Adrenal gland (tissue), 12 donors: Measurements from ENCODE around the gene FOSB. TPM values are rescaled to one million over a fixed set of nuclear protein-coding genes. Genes with fewer than 3 reads are reported as not detected.
A peak's percentile ranks its signal among the peaks of the same experiment; 100 is the strongest.

ENCODE experiments used
- DNase-seq, 7 donors: peaks; one replicate each; pipeline ENCODE4 v3.0.0-alpha.2; 2019 to 2020
- H3K27ac ChIP-seq, 5 donors: fragments of 200-600 bp; sonication (generic) in 4 of 5; 1 replicate in 3 of 5; 2 replicates in 2 of 5; pipeline versions ENCODE4 v1.5.1 to v1.8.0; 2016 to 2020; ENCODE audit warnings: mild to moderate bottlenecking in 1 of 5
- H3K27me3 ChIP-seq: fragments of 200-600 bp; 2 replicates; pipeline ENCODE4 v1.8.0; 2021
- H3K36me3 ChIP-seq, 2 donors: fragments of 200-600 bp; replicated peaks in 1 of 2; 1 replicate in 1 of 2; 2 replicates in 1 of 2; pipeline versions ENCODE4 v1.5.1 to v1.8.0; 2018 to 2022
- H3K4me1 ChIP-seq, 2 donors: fragments of 200-600 bp; replicated peaks in 1 of 2; 1 replicate in 1 of 2; 2 replicates in 1 of 2; pipeline versions ENCODE4 v1.5.1 to v1.8.0; 2018 to 2021
- H3K4me3 ChIP-seq, 4 donors: fragments of 200-600 bp; sonication (generic) in 3 of 4; one replicate each; pipeline ENCODE4 v1.5.1; 2016 to 2018
- H3K9me3 ChIP-seq, 3 donors: fragments of 200-600 bp; sonication (generic) in 1 of 3; replicated peaks in 1 of 3; 1 replicate in 2 of 3; 2 replicates in 1 of 3; pipeline versions ENCODE4 v1.5.1 to v1.8.0; 2016 to 2021
- CTCF ChIP-seq, 6 experiments: fragments of 450-650 bp in 4 of 6; fragments of 200-600 bp in 2 of 6; sonication (generic) in 1 of 6; IDR thresholded peaks; 1 replicate in 5 of 6; 2 replicates in 1 of 6; pipeline versions ENCODE4 v1.5.1 to v1.8.0; 2016 to 2021; ENCODE audit warnings: antibody characterized with exemption in 6 of 6, mild to moderate bottlenecking in 2 of 6, moderate library complexity in 1 of 6
- POLR2A ChIP-seq, 2 donors: fragments of 450-650 bp; IDR thresholded peaks; one replicate each; pipeline ENCODE4 v1.6.1; 2017; ENCODE audit warnings: antibody characterized with exemption in 2 of 2, mild to moderate bottlenecking in 2 of 2, moderate library complexity in 1 of 2
- WGBS, 4 donors: extraction: QIAGEN DNeasy Blood & Tissue Kit in 2 of 4; methylation state at CpG; one replicate each; pipeline versions ENCODE4 v1.1.5 to v1.1.7; 2013 to 2017; 5-methylcytosine and 5-hydroxymethylcytosine counted together
- intact Hi-C, 2 donors: fragments of 100-400 bp; cut with DNase I; formaldehyde crosslinking; loops; one replicate each; pipeline versions ENCODE4 v1.14.1 to v1.15.0; 2022 to 2023
- polyA plus RNA-seq, 3 donors: library from polyadenylated mRNA; stranded (reverse); fragments of 200-250 nt in 2 of 3; fragments of 350-450 nt in 1 of 3; fragmentation: Illumina TruSeq in 1 of 3; extraction: RNeasy Lipid Tissue Mini Kit (QIAGEN cat#74804) in 1 of 3; gene quantifications; one replicate each; pipeline ENCODE4 v1.2.3, GENCODE V29; 2013 to 2014
- total RNA-seq, 9 donors: library from RNA; depleted of rRNA in 4 of 9; stranded (reverse); fragments of >200 nt in 4 of 9; fragments of 120-200 nt in 1 of 9; fragmentation: NEBNext Ultra II Directional in 1 of 9; extraction: Animal tissue kit (Norgen Biotek cat#: 25700) in 1 of 9; gene quantifications; one replicate each; pipeline versions ENCODE4 v1.1.0 to v1.2.4, GENCODE V29; 2013 to 2023
- donor health status: healthy with polysubstance abuse.
- donor health status: Bipolar disorder and iron deficiency.
- donor health status: DM: yes; HTN: yes; CAD: no.
- donor health status: DM: no; HTN: no; CAD: no.
- donor health status: DM: no; HTN: no; CAD: no.
- donor health status: DM: yes; HTN: yes; CAD: no.

FOSB gene
- total and polyA plus RNA-seq, 12 donors, result 0.95 to 21.7 (median 3.6) TPM

DNA sequence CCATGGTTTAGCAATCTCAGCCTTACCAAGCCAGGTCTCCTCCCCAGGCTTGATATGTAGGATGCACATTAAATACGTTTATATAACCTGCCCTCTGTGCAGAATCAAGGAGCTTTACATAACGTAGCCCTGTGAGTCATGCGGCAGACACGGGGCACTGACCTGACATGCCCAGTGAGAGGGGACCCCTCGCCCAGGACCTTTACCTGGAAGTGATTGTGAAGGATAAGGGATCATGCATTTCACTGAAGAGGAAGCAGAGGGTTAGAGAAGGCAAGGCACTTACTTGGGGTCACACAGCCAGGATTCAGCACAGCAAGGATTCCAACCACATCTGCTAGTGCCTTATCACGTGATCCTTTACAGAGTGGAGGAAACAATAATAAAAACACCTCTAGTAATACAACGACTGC lies 18.9 kb upstream of the FOSB start:
- intact Hi-C loops, result no loop called here
- DNase-seq, result no peak
- H3K4me1 ChIP-seq, result peaks cover 14% of the 10 kb centered on the region in 2 donors
- no peaks in the 10 kb centered on the region for H3K27me3 ChIP-seq
- WGBS, 4 donors, result 50 to 68% (median 59%) methylated on average over 7 of the region's 7 CpGs
- no peak overlapping the region for H3K4me3 ChIP-seq
- no peaks in the 10 kb centered on the region for H3K9me3 ChIP-seq
- H3K36me3 ChIP-seq, result no peaks in the 10 kb centered on the region
- H3K27ac ChIP-seq, result no peak overlapping the region
- TF ChIP-seq POLR2A (IDR thresholded peaks at IDR 0.05) (no peak), CTCF (IDR thresholded peaks at IDR 0.05) (no peak)

DNA sequence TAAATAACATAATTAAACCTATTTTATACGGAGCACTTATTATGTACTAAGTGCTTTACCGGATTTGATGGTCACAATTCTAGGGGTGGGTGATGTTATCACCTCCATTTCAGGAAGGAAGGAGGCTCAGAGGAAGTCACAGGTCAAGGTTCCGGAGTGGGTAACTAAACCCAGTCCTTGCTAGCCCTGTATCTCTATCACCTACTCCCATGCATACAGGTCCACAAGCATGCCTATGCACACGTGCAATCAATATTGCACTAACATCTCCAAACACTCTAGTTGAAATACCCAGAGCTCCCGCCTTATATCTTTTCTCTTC lies 17.8 kb upstream of the FOSB start:
- Histone ChIP-seq H3K27ac (peak overlapping the region in 2 of 5 donors; percentile 57 to 72), H3K9me3 (no peaks in the 10 kb centered on the region), H3K4me1 (peaks cover 7 to 12% of the 10 kb centered on the region in 2 donors), H3K36me3 (no peaks in the 10 kb centered on the region), H3K4me3 (peak overlapping the region in 2 of 4 donors; percentile 55 to 71), H3K27me3 (no peaks in the 10 kb centered on the region)
- TF ChIP-seq POLR2A (IDR thresholded peaks at IDR 0.05), result no peak
- TF ChIP-seq CTCF (IDR thresholded peaks at IDR 0.05), result no peak
- DNase-seq, result no peak
- 22 to 37% (median 30%) methylated on average over 5 of the region's 5 CpGs for WGBS, 4 donors
- intact Hi-C loops, result no loop called here

- intact Hi-C loops, result no loop called here
- peak overlapping the region in 2 of 5 donors; percentile 71 to 87 for H3K27ac ChIP-seq
- peak in 2 of 7 donors; percentile 50 to 68 for DNase-seq
These were observed 16.5 kb upstream of the FOSB start for GRCh38 chr19:45451131-45451849.

GRCh38 chr19:45451850-45452387 lies 15.9 kb upstream of the FOSB start:
- DNase-seq, result no peak
- no peak for TF ChIP-seq POLR2A (IDR thresholded peaks at IDR 0.05)
- TF ChIP-seq CTCF (IDR thresholded peaks at IDR 0.05), result no peak
- Histone ChIP-seq H3K4me3 (no peak overlapping the region), H3K4me1 (peaks cover 18 to 23% of the 10 kb centered on the region in 2 donors), H3K9me3 (no peaks in the 10 kb centered on the region), H3K27ac (peak overlapping the region in 1 of 5 donors; percentile 87), H3K36me3 (no peaks in the 10 kb centered on the region), H3K27me3 (no peaks in the 10 kb centered on the region)
- WGBS, 4 donors, result 73 to 79% (median 74%) methylated on average over 12 of the region's 12 CpGs
- intact Hi-C loops, result no loop called here

More at GRCh38 chr19:45451131-45451849, 16.5 kb upstream of the FOSB start:
- TF ChIP-seq POLR2A (IDR thresholded peaks at IDR 0.05), result no peak
- no peak for TF ChIP-seq CTCF (IDR thresholded peaks at IDR 0.05)
- Histone ChIP-seq H3K9me3 (no peaks in the 10 kb centered on the region), H3K36me3 (no peaks in the 10 kb centered on the region), H3K4me1 (peaks cover 15 to 23% of the 10 kb centered on the region in 2 donors), H3K27me3 (no peaks in the 10 kb centered on the region), H3K4me3 (peak overlapping the region in 2 of 4 donors; percentile 55 to 71)
- whole genome bisulfite sequencing, 4 donors, result 3 to 6% (median 5%) methylated on average over 19 to 28 of the region's 28 CpGs
